NCI-H187 treated with DMSO at 0.1 percent for 48 hours (cell line): ENCODE measurements around the gene TNK1.

Experiments
- DNase-seq: peaks from one replicate; lab custom pipeline; 2025; lab: John Stamatoyannopoulos, UW

TNK1 gene

DNA sequence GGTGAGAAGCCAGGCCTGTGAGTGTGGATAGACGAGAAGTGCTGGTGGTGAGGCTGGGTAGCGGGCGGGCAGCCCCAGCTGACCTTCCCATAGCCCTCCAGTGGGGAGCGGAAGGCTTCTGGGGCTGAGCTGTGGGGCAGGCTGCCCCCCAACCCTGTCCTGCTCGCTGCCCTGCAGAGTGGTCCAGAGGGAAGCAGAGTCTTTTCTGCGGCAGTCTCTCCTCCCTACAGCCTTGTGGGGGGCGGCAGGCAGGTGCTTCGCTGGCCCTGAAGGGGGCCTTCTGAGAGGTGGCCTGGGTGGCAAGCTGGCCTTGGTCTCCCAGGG lies 30.5 kb downstream of the TNK1 start:
- DNase-seq = no peak

DNA sequence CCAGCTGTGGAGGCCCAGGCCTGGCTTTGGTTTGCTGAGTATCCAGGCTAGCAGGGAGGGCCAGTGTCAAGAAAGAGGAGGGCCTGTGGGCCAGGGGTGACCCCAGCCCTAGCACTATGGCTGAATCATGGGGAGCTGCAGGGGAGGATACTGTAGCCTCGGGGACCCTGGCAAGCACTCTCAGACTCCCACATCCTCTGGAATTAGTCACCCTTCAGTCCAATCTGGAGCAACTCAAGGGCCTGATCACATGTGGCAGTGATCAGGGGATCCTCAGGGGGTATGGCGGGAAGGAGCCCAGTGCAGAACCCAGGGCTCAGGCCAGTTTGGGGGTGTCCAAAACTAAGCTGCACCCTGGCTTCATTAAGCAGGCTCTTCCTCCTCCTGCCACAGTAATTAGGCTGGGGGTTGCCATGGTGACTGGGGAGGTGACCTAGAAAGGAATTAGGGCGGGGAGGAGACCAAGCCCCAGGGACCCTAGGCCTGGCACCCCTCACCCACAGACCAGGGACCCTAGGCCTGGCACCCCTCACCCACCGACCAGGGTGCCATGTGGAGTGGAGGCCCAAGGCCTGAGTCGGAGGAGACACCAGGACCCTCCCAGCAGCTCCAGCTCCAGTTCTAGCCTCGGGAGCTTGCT lies 32.6 kb downstream of the TNK1 start:
- DNase-seq = no peak

DNA sequence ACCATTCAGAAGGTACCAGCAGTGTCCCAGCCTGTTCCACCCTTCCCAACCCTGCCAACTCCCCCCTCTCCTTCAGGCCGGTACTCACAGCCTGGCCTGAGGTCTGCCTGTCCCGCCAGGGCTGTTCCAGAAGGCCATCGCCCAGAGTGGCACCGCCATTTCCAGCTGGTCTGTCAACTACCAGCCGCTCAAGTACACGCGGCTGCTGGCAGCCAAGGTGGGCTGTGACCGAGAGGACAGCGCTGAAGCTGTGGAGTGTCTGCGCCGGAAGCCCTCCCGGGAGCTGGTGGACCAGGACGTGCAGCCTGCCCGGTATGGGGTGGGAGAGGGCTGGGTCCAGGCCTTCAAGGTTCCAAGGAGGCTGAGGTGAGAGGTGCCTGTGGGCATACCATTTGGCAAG lies 33.9 kb downstream of the TNK1 start:
- DNase-seq = no peak

DNA sequence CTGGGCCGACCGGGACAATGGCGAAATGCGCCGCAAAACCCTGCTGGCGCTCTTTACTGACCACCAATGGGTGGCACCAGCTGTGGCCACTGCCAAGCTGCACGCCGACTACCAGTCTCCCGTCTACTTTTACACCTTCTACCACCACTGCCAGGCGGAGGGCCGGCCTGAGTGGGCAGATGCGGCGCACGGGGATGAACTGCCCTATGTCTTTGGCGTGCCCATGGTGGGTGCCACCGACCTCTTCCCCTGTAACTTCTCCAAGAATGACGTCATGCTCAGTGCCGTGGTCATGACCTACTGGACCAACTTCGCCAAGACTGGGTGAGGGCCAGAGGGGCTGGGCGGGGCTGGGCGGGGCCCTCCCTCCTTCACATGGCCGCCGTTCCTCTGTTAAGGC lies 34.9 kb downstream of the TNK1 start:
- DNase-seq = no peak

DNA sequence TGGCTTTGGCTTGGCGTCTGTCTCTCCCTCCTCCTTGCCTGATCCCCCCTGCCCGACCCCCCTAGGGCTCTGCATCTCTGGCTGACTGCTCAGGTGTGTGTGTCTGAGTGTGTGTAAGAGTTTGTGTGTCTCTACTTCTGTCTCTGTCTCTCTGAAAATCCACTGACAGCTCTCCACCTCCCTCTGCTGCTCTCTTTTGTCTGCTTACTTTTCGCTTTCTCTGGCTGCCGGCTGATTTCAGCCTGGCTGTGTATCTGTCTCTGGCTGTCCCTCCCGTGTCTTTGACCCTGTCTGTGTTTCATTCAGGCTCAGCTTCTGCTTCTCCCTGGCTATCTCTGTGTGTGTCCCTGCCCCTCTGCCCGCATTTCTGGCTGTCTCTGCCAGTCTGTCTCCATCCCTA lies 35.4 kb downstream of the TNK1 start:
- DNase-seq = no peak

DNA sequence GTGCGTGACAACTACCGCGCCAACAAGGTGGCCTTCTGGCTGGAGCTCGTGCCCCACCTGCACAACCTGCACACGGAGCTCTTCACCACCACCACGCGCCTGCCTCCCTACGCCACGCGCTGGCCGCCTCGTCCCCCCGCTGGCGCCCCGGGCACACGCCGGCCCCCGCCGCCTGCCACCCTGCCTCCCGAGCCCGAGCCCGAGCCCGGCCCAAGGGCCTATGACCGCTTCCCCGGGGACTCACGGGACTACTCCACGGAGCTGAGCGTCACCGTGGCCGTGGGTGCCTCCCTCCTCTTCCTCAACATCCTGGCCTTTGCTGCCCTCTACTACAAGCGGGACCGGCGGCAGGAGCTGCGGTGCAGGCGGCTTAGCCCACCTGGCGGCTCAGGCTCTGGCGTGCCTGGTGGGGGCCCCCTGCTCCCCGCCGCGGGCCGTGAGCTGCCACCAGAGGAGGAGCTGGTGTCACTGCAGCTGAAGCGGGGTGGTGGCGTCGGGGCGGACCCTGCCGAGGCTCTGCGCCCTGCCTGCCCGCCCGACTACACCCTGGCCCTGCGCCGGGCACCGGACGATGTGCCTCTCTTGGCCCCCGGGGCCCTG lies 36.3 kb downstream of the TNK1 start:
- no peak for DNase-seq

DNA sequence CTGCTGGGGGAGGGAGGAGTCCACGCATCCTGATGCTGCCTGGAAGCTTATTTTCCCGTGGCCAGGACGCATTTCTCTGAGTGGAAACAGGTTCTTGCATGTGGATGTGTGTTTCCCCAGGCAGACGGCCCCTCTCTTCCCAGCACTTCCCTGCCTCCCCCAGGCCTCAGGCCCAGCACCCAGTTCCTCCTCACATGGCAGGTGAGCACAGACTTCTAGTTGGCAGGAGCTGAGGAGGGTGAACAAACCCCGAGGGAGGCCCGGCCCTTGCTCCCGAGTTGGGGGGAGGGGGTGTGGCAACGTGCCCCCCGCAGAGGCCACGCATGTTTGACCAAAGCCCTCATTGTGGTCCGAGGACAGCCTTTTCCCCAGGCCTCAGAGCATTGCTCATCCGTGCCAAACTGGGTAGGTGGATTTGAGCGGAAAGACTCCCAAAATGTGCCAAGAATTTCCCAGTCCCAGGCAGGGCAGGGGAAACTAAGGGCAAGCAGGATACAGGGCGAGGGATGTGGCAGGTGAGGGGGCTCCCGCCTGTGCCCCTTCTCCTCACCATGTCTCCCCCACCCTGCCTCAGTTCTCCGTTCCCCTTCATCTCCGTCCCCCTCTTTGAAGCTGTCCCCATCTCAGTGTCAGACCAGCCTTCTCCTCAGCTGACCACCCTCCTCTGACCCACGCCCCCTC lies 37.7 kb downstream of the TNK1 start:
- DNase-seq = no peak

DNA sequence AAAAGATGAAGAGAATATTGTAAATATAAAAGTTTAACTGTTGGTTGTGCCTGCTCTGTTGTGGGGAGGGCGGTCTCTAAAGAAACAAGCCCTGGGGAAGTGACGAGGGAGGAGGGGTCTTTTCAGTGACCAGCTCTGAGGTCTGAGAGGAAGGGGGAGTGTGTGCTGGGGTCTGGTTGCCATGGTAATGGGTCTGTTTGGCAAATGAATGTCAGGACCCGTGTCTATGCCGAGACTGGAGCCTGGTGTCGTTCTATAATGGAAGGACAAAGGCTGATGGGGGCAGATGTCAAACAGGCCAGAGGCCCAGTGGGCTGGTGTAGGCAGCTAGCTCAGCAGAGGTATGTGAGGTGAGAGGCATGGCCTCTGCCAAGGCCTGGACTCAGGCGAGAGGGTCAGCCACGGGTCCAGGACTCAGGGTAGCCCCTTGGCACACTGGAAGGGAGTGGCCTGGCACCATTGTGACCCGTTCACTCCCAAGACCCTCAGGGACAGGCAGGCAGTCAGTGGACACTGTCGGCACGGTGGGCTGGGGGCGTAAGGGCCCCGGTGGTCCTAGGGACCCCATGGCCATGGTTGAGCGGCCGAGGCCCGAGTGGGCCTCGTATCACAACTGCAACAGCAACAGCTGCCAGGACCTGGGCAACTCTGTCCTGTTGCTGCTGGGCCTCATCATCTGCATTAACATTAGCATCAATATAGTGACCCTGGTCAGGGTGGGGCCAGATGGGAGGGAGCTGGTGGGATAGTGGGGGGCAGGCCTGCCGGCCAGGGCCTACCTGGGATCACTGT lies 39.1 kb downstream of the TNK1 start, which contains the start of gene SPEM1:
SPEM1 (plus strand) TSS at position 506 of the 792 bp plus-strand sequence; CDS start at position 567, 61 bp downstream.
- no peak for DNase-seq

DNA sequence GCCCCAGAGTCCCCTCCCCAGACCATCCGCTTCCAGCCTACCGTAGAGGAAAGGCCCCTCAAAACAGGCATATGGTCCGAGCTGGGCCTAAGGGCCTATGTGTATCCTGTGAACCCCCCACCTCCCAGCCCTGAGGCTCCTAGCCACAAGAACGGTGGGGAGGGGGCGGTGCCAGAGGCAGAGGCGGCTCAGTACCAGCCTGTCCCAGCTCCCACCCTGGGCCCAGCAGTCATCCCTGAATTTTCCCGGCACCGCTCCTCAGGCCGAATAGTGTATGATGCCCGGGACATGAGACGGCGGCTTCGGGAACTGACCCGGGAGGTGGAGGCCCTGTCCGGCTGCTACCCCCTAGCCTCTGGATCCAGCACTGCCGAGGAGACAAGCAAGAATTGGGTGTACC lies 40.3 kb downstream of the TNK1 start:
- no peak for DNase-seq

DNA sequence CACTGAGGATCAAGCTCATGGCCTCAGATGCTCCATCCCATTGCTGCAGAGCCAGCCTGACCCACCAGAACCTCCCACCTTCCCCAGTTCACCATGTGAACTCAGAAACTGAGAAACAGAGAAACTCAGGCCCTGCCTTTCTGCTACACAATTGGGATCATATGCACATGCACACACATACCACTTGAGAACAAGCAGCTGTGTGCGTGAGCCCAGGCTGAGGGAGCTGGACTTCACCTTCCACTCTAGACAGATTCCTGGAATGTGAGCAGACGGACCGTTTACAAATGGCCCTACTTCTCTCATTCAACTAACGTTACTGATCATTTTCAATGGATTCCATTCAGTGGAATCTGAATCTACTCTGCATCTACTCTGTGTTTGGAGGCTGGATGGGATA lies 42.8 kb downstream of the TNK1 start:
- DNase-seq = no peak

DNA sequence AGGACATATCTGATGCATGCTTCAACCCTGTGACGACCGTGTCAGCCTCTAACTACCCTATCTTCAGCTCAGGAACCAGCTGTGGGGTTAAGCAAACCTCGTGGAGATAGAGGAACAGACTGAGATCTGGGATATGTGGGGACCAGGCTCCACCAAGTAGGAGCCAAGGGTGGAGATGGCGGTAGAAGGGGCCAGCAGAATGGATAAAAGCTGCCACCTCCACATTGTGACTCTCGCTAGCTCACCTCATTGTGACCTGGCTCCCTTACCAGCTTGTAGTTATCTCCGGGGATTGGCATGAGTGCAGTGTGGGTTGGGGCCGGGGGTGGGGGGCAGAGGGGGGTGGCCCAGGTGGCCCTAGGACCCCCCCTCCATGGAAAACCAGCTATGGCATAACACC lies 44.4 kb downstream of the TNK1 start, which contains the start of gene SPEM2:
SPEM2 (plus strand) TSS at position 301 of the 400 bp plus-strand sequence; CDS start at position 374, 73 bp downstream.
- no peak for DNase-seq

DNA sequence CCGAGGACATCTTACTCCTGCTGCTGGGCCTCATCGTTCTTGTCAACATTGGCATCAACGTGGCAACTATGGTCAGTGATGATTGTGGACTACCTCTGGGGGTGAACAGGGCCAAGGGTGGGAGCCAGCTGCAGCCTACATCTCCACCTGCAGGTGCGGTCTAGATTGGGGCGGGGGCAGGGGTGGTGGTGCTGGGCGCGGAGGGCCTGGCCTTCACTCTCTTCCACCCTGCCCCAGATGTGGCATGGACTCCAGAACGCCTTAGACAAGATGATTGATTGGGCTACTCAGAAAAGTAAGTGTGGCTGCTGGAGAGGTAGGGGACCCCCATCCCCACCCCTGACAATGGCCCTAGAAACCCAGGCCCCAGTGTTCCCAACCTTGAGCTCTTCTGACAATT lies 44.9 kb downstream of the TNK1 start:
- DNase-seq = no peak

DNA sequence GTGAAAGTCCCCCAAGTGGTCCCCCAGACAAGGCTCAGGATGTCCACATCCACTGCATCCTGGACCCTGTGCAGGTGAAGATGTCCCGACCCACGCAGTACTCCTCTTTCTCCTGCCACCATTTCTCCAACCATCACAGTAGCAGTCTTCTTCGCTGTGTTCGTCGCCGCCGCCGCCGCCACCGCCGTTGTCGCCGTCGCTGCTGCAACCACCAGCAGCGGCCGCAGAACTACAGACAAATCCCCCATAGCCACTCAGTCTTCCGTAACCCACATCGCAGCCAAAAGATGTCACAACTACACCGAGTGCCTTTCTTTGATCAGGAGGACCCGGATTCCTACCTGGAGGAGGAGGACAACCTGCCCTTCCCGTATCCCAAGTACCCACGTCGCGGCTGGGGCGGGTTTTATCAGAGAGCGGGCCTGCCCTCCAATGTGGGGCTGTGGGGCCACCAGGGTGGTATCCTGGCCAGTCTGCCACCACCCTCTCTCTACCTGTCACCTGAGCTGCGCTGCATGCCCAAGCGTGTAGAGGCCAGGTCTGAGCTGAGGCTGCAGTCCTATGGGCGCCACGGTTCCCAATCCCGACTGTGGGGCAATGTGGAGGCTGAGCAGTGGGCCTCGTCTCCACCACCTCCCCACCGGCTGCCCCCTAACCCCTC lies 45.4 kb downstream of the TNK1 start:
- no peak for DNase-seq

DNA sequence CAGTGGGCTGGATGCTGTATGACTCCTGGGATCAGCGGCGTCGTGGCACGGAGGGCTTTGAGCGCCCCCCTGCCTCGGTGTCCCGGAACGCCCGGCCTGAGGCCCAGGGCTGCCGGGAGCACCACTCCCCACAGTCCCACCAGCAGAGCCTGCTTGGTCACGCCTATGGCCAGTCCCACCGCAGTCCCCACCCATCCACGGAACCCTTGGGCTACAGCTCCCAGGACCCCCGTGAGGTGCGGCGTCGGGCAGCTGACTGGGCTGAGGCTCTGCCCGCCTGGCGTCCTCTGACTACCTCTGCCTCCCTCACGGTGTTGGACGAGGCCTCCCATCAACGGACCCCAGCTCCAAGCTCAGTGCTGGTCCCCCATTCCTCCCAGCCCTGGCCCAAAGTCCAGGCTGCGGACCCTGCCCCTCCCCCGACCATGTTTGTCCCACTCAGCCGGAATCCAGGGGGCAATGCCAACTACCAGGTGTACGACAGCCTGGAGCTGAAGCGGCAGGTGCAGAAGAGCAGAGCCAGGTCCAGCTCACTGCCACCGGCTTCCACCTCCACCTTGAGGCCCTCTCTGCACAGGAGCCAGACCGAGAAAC lies 46.1 kb downstream of the TNK1 start:
- no peak for DNase-seq

DNA sequence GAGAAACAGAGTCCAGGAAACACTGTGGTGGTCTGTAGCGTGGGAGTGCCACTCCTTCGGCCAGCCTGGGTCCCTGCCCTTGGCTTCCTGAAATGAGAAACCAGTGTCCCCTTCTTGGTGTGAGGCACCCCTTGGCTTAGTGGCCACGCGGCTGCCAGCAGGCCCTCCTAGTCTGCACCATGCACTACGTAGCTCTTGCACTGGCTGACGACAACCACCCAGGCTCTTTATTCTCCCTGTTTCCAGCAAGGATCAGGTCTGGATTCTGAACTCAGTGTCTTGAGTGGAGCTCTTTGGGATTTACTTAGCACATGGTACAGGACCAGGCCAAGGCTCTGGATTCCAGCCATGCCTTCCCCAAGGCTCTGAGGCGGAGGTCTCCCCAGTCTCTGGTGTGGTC lies 46.7 kb downstream of the TNK1 start:
- no peak for DNase-seq

DNA sequence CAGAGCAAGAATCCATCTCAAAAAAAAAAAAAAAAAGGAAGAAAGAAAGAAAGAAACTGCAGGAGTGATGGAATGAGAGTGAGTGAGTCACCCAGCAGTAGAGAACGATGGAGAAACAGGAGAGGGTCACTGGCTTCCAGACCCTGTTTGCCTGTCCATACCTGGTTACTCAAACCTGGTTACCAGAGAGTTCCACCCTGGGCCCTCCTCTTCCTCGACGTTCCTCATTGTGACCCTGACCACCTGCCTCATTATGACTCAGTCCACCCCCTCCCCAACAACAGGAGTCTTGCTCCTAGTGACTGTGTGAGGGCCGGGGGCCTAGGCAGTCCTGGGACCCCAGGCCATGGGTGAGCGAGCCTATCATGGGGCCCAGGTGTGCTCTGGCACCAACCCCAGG lies 47.7 kb downstream of the TNK1 start, which contains the start of gene SPEM3:
SPEM3 (plus strand) TSS at position 301 of the 400 bp plus-strand sequence; CDS start at position 347, 46 bp downstream.
- no peak for DNase-seq

DNA sequence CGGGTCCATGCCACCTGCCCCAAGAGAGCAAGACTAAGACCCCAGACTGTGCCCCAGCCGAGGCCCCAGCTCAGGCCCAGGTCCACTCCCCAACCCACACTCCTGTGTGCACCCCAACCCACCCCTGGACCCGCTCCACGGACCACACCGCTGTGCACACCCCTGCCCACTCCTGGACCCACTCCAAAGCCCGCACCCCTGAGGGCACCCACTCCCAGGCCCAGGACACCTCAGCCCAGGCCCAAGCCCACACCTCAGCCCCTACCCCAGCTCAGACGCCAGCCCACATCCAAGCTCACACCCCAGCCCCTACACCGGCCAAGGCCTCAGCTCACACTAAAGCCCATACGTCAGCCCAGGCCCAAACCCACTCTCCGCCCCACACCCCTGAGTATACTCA lies 48.8 kb downstream of the TNK1 start:
- no peak for DNase-seq

DNA sequence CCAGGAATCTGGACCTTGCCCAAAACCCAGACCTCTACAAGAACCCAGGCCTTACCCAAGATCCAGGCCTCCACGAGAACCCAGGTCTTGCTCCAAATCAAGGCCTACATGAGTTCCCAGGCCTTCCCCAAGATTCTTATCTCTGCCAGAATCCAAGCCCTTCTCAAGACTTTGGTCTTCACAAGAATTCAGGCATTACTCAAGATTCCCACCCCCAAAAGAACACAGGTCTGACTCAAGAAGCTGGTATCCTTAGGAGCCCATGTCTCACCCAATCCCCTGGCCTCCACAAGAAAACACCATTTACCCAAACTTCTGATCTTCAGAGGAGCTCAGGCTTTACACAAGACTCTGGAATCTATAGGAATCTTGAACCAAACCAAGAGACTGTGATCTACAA lies 50.3 kb downstream of the TNK1 start:
- DNase-seq = no peak

DNA sequence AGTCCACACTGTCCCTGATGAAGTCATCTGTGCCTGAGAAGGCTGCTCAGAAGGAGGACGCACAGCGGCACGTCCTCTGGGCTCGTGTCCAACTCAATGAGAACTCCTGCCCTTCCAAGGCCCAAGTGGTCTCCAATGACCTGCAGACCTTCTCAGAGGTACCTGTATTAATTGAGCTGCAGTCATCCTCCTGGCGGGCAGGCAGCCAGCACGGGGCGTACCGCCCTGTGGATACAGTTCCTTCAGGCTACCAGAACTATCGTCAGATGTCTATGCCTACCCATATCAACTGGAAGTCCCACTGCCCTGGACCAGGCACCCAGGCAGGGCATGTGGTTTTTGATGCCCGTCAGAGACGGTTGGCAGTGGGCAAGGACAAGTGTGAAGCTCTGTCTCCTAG lies 51.4 kb downstream of the TNK1 start:
- no peak for DNase-seq

DNA sequence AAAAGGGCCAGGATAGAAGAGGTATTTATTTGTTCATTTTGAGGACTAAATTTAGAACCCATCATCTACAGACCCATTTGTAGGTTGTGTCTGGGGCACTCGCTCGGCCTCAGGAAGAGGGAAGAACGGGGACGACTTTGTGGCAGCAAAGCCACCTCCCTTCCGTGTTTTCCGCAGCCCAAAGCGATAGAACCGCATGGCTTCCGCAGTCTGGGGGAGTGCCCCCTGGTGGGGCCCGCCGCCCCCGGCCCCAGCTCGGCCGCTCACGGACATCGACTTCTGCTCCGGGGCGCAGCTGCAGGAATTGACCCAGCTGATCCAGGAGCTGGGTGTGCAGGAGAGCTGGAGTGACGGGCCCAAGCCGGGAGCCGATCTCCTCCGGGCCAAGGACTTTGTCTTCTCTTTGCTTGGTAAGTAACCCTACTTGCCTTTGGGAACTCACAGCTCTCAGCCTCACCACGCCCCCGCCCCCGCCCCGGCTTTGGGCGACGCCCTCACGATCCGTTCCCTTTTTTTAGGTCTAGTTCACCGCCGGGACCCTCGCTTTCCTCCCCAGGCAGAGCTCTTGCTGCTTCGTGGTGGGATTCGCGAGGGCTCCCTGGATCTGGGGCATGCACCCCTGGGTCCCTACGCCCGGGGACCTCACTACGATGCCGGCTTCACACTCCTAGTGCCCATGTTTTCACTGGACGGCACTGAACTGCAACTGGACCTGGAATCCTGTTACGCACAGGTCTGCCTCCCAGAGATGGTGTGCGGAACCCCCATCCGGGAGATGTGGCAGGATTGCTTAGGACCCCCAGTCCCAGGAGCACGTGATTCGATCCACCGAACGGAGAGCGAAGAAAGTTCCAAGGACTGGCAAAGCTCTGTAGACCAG lies 55.0 kb downstream of the TNK1 start:
- no peak for DNase-seq
